ENCODE results near the gene NACA2.

DNA sequence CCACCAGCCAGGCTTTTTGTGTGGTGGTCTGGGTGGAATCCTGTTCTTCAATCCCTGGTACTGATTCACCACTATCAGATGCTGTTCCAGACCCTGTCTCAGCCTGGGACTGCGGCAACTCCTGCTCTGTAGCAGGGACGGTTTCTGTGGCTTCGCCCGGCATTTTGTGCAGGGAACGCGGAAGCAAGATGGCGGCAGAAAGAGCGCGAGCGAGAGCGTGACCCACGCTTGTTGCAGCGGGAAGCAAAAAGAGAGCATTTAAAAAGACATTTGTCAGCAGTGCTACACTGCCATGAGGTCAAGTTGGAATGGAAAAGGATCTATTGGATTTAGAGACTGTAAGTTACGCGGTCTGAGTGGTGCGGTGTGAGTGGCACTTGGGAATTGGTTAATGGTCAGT, at the start of gene NACA2:
- TF ChIP-seq MAZ (IDR thresholded peaks at IDR 0.05; ENCODE audit: borderline replicate concordance, low read depth, low read length), result no peak
- no peak for TF ChIP-seq POLR2A (IDR thresholded peaks at IDR 0.05; ENCODE audit: low read depth, low read length)
- TF ChIP-seq, protein P1, sequence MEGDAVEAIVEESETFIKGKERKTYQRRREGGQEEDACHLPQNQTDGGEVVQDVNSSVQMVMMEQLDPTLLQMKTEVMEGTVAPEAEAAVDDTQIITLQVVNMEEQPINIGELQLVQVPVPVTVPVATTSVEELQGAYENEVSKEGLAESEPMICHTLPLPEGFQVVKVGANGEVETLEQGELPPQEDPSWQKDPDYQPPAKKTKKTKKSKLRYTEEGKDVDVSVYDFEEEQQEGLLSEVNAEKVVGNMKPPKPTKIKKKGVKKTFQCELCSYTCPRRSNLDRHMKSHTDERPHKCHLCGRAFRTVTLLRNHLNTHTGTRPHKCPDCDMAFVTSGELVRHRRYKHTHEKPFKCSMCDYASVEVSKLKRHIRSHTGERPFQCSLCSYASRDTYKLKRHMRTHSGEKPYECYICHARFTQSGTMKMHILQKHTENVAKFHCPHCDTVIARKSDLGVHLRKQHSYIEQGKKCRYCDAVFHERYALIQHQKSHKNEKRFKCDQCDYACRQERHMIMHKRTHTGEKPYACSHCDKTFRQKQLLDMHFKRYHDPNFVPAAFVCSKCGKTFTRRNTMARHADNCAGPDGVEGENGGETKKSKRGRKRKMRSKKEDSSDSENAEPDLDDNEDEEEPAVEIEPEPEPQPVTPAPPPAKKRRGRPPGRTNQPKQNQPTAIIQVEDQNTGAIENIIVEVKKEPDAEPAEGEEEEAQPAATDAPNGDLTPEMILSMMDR (conservative IDR thresholded peaks at IDR 0.05; ENCODE audit: low read depth, low read length), result no peak
- TF ChIP-seq RAD21 (IDR thresholded peaks at IDR 0.05; ENCODE audit: low read length), result no peak
- TF ChIP-seq MXI1 (IDR thresholded peaks at IDR 0.05; ENCODE audit: borderline replicate concordance, low read depth, low read length), result no peak
- TF ChIP-seq, protein P2, sequence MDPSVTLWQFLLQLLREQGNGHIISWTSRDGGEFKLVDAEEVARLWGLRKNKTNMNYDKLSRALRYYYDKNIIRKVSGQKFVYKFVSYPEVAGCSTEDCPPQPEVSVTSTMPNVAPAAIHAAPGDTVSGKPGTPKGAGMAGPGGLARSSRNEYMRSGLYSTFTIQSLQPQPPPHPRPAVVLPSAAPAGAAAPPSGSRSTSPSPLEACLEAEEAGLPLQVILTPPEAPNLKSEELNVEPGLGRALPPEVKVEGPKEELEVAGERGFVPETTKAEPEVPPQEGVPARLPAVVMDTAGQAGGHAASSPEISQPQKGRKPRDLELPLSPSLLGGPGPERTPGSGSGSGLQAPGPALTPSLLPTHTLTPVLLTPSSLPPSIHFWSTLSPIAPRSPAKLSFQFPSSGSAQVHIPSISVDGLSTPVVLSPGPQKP (IDR thresholded peaks at IDR 0.05; ENCODE audit: borderline replicate concordance, low read depth, low read length), result no peak
- TF ChIP-seq, protein P3, sequence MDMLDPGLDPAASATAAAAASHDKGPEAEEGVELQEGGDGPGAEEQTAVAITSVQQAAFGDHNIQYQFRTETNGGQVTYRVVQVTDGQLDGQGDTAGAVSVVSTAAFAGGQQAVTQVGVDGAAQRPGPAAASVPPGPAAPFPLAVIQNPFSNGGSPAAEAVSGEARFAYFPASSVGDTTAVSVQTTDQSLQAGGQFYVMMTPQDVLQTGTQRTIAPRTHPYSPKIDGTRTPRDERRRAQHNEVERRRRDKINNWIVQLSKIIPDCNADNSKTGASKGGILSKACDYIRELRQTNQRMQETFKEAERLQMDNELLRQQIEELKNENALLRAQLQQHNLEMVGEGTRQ (IDR thresholded peaks at IDR 0.05; ENCODE audit: low read depth, low read length), result no peak
- TF ChIP-seq RFX5 (IDR thresholded peaks at IDR 0.05; ENCODE audit: low read depth, low read length), result no peak
- no peak for TF ChIP-seq NFE2L2 (IDR thresholded peaks at IDR 0.05; ENCODE audit: low read depth, low read length)
- TF ChIP-seq SMC3 (IDR thresholded peaks at IDR 0.05; ENCODE audit: low read depth, low read length), result no peak
- TF ChIP-seq FOS (IDR thresholded peaks at IDR 0.05; ENCODE audit: low read depth, low read length), result no peak
- no peak for TF ChIP-seq CEBPB (IDR thresholded peaks at IDR 0.05; ENCODE audit: low read depth, low read length)

All from IMR-90 (cell line).